Mucosa of rectum (tissue), 2 donors: ENCODE results near the gene CSF2.

Source experiments
- H3K27ac ChIP-seq, 2 donors: one replicate each; pipeline ENCODE4 v1.7.0; 2013; ENCODE audit warnings: inconsistent platforms in 2 of 2, low read depth in 2 of 2, low read length in 2 of 2
- H3K27me3 ChIP-seq, 2 donors: one replicate each; pipeline ENCODE4 v1.7.0; 2013; ENCODE audit warnings: low read length in 2 of 2; ENCODE audit not compliant: control insufficient read depth in 2 of 2, insufficient read depth in 2 of 2
- H3K36me3 ChIP-seq, 2 donors: one replicate each; pipeline ENCODE4 v1.7.0; 2013; ENCODE audit warnings: low read length in 2 of 2; ENCODE audit not compliant: control insufficient read depth in 2 of 2, insufficient read depth in 2 of 2
- H3K4me1 ChIP-seq, 2 donors: one replicate each; pipeline ENCODE4 v1.7.0; 2013; ENCODE audit warnings: low read length in 2 of 2, mild to moderate bottlenecking in 1 of 2; ENCODE audit not compliant: control insufficient read depth in 2 of 2, insufficient read depth in 2 of 2
- H3K4me3 ChIP-seq, 2 donors: one replicate each; pipeline ENCODE4 v1.7.0; 2013; ENCODE audit warnings: low read length in 2 of 2
- H3K9ac ChIP-seq, 2 donors: one replicate each; pipeline ENCODE4 v1.7.0; 2013; ENCODE audit warnings: low read length in 2 of 2, low read depth in 1 of 2, mild to moderate bottlenecking in 1 of 2
- H3K9me3 ChIP-seq, 2 donors: one replicate each; pipeline ENCODE4 v1.7.0; 2013; ENCODE audit warnings: low read length in 2 of 2; ENCODE audit not compliant: control insufficient read depth in 2 of 2
- donor health status: healthy.
- donor health status: Normal muscosa, but diverticular disease.

CSF2 gene

GRCh38 chr5:132087176-132087575 is 13.6 kb downstream of the CSF2 start:
- H3K27ac ChIP-seq, result no peak overlapping the region
- no peaks in the 10 kb centered on the region for H3K36me3 ChIP-seq
- no peaks in the 10 kb centered on the region for H3K4me1 ChIP-seq
- H3K9me3 ChIP-seq, result no peaks in the 10 kb centered on the region
- no peaks in the 10 kb centered on the region for H3K27me3 ChIP-seq
- H3K4me3 ChIP-seq, result no peak overlapping the region
- no peak overlapping the region for H3K9ac ChIP-seq

GRCh38 chr5:132087661-132088060 is 14.1 kb downstream of the CSF2 start:
- no peaks in the 10 kb centered on the region for H3K27me3 ChIP-seq
- no peaks in the 10 kb centered on the region for H3K9me3 ChIP-seq
- H3K36me3 ChIP-seq, result no peaks in the 10 kb centered on the region
- H3K9ac ChIP-seq, result no peak overlapping the region
- H3K4me1 ChIP-seq, result no peaks in the 10 kb centered on the region
- H3K4me3 ChIP-seq, result no peak overlapping the region
- H3K27ac ChIP-seq, result no peak overlapping the region

- H3K9ac ChIP-seq, result no peak overlapping the region
- no peaks in the 10 kb centered on the region for H3K27me3 ChIP-seq
- H3K4me3 ChIP-seq, result no peak overlapping the region
- no peaks in the 10 kb centered on the region for H3K9me3 ChIP-seq
- no peaks in the 10 kb centered on the region for H3K36me3 ChIP-seq
- no peak overlapping the region for H3K27ac ChIP-seq
- H3K4me1 ChIP-seq, result no peaks in the 10 kb centered on the region
Observed at GRCh38 chr5:132089363-132089762, 15.8 kb downstream of the CSF2 start.

- no peak overlapping the region for H3K4me3 ChIP-seq
- no peaks in the 10 kb centered on the region for H3K9me3 ChIP-seq
- no peaks in the 10 kb centered on the region for H3K4me1 ChIP-seq
- H3K27ac ChIP-seq, result no peak overlapping the region
- H3K9ac ChIP-seq, result no peak overlapping the region
- no peaks in the 10 kb centered on the region for H3K36me3 ChIP-seq
- no peaks in the 10 kb centered on the region for H3K27me3 ChIP-seq
Observed at GRCh38 chr5:132090107-132090506, 16.5 kb downstream of the CSF2 start.

- Histone ChIP-seq H3K27me3 (no peaks in the 10 kb centered on the region), H3K27ac (no peak overlapping the region), H3K9me3 (no peaks in the 10 kb centered on the region), H3K4me3 (no peak overlapping the region), H3K4me1 (no peaks in the 10 kb centered on the region), H3K36me3 (no peaks in the 10 kb centered on the region), H3K9ac (no peak overlapping the region)
Observed at GRCh38 chr5:132093271-132093670, 19.7 kb downstream of the CSF2 start.

GRCh38 chr5:132094393-132095076 is 20.9 kb downstream of the CSF2 start:
- Histone ChIP-seq H3K4me1 (no peaks in the 10 kb centered on the region), H3K36me3 (no peaks in the 10 kb centered on the region), H3K27me3 (no peaks in the 10 kb centered on the region), H3K9me3 (no peaks in the 10 kb centered on the region), H3K27ac (no peak overlapping the region), H3K4me3 (no peak overlapping the region), H3K9ac (no peak overlapping the region)

GRCh38 chr5:132095077-132095410 is 21.5 kb downstream of the CSF2 start:
- Histone ChIP-seq H3K9me3 (no peaks in the 10 kb centered on the region), H3K4me3 (no peak overlapping the region), H3K27me3 (no peaks in the 10 kb centered on the region), H3K36me3 (no peaks in the 10 kb centered on the region), H3K27ac (no peak overlapping the region), H3K4me1 (peaks cover 0 to 3% of the 10 kb centered on the region in 2 donors), H3K9ac (no peak overlapping the region)

GRCh38 chr5:132095424-132095972 is 21.9 kb downstream of the CSF2 start:
- no peak overlapping the region for H3K4me3 ChIP-seq
- H3K9me3 ChIP-seq, result no peaks in the 10 kb centered on the region
- H3K27ac ChIP-seq, result no peak overlapping the region
- H3K27me3 ChIP-seq, result no peaks in the 10 kb centered on the region
- H3K4me1 ChIP-seq, result peaks cover 0 to 7% of the 10 kb centered on the region in 2 donors
- H3K9ac ChIP-seq, result no peak overlapping the region
- H3K36me3 ChIP-seq, result no peaks in the 10 kb centered on the region

- H3K4me3 ChIP-seq, result no peak overlapping the region
- peaks cover 0 to 15% of the 10 kb centered on the region in 2 donors for H3K4me1 ChIP-seq
- no peak overlapping the region for H3K9ac ChIP-seq
- no peak overlapping the region for H3K27ac ChIP-seq
- no peaks in the 10 kb centered on the region for H3K27me3 ChIP-seq
- H3K9me3 ChIP-seq, result no peaks in the 10 kb centered on the region
- no peaks in the 10 kb centered on the region for H3K36me3 ChIP-seq
Observed at GRCh38 chr5:132096904-132097303, 23.3 kb downstream of the CSF2 start.

- Histone ChIP-seq H3K9ac (no peak overlapping the region), H3K9me3 (no peaks in the 10 kb centered on the region), H3K27me3 (no peaks in the 10 kb centered on the region), H3K27ac (no peak overlapping the region), H3K4me1 (peaks cover 7 to 19% of the 10 kb centered on the region in 2 donors), H3K4me3 (no peak overlapping the region), H3K36me3 (no peaks in the 10 kb centered on the region)
Observed at GRCh38 chr5:132098151-132098594, 24.6 kb downstream of the CSF2 start.
